PC-3 (cell line): ENCODE data around the gene TMEM270. TPM values are rescaled to one million over a fixed set of nuclear protein-coding genes. Genes with fewer than 3 reads are reported as not detected.
"Not testable (repeated sequence)": the region's sequence is repeated elsewhere in the genome, so short reads cannot be mapped to it uniquely, and the experiment has no call there.

Experiments used
- ATAC-seq: fragments of 200-7000 bp; cut with Tn5 transposase; 2 replicates; pipeline ENCODE4 v1.9.1; 2020; ENCODE audit warnings: mild to moderate bottlenecking, moderate library complexity
- BruUV-seq: library from RNA; stranded (reverse); fragments of 400-500 nt; replicated peaks from 2 replicates; lab custom pipeline; 2021; lab: Mats Ljungman, UMichigan
- CTCF ChIA-PET: fragments of 300-600 bp; sonication (Branson Sonifier 250); formaldehyde crosslinking; loops from one replicate; lab custom pipeline; 2022; ENCODE audit warnings: antibody characterized with exemption; lab: Charles Lee
- POLR2A ChIA-PET: fragments of 300-600 bp; sonication (Branson Sonifier 250); formaldehyde crosslinking; loops from one replicate; lab custom pipeline; 2022; ENCODE audit warnings: antibody characterized with exemption; ENCODE audit not compliant: unreplicated experiment; lab: Charles Lee
- DNase-seq: peaks from one replicate; pipeline ENCODE4 v3.0.0-alpha.2; 2015
- H2AFZ ChIP-seq: fragments of 300-600 bp; sonication (generic); 2 replicates; pipeline ENCODE4 v1.6.0; 2016; ENCODE audit warnings: antibody characterized with exemption, low read length
- H3F3A ChIP-seq: fragments of 300-600 bp; sonication (generic); one replicate; pipeline ENCODE4 v1.6.0; 2017; ENCODE audit warnings: antibody characterized with exemption, low read length, control low read depth, mild to moderate bottlenecking; ENCODE audit not compliant: unreplicated experiment
- H3K27ac ChIP-seq: fragments of 300-600 bp; sonication (generic); 2 replicates; pipeline ENCODE4 v1.5.1; 2016; ENCODE audit warnings: mild to moderate bottlenecking, low read length
- H3K27me3 ChIP-seq: fragments of 300-600 bp; sonication (generic); 2 replicates; pipeline ENCODE4 v1.6.1; 2016; ENCODE audit warnings: low read length, mixed read lengths
- H3K36me3 ChIP-seq: fragments of 300-600 bp; sonication (generic); 2 replicates; pipeline ENCODE4 v1.6.1; 2016; ENCODE audit warnings: low read depth, mixed run types, low read length, mixed read lengths
- H3K4me1 ChIP-seq: fragments of 300-600 bp; sonication (generic); 2 replicates; pipeline ENCODE4 v1.5.1; 2016; ENCODE audit warnings: low read length; ENCODE audit not compliant: insufficient read depth
- H3K4me2 ChIP-seq: fragments of 300-600 bp; sonication (generic); 2 replicates; pipeline ENCODE4 v1.6.0; 2016; ENCODE audit warnings: low read length
- H3K4me3 ChIP-seq: fragments of 300-600 bp; sonication (generic); 2 replicates; pipeline ENCODE4 v1.5.1; 2016; ENCODE audit warnings: mild to moderate bottlenecking, low read length, mixed read lengths
- H3K79me2 ChIP-seq: fragments of 300-600 bp; sonication (generic); 2 replicates; pipeline ENCODE4 v1.6.1; 2017; ENCODE audit warnings: low read length, mixed read lengths
- H3K9ac ChIP-seq: fragments of 300-600 bp; sonication (generic); 2 replicates; pipeline ENCODE4 v1.6.0; 2016; ENCODE audit warnings: mild to moderate bottlenecking, low read length
- H3K9me2 ChIP-seq: fragments of 300-600 bp; sonication (generic); replicated peaks from 2 replicates; pipeline ENCODE4 v1.6.1; 2016; ENCODE audit warnings: mixed run types, low read length, mixed read lengths
- H3K9me3 ChIP-seq: fragments of 300-600 bp; sonication (generic); 2 replicates; pipeline ENCODE4 v1.6.1; 2016; ENCODE audit warnings: low read length, mixed read lengths
- H4K20me1 ChIP-seq: fragments of 300-600 bp; sonication (generic); 2 replicates; pipeline ENCODE4 v1.6.1; 2016; ENCODE audit warnings: low read length, mixed read lengths
- CTCF ChIP-seq: fragments of 300-600 bp; sonication (generic); conservative IDR thresholded peaks from 2 replicates; pipeline ENCODE4 v1.5.1; 2017; ENCODE audit warnings: antibody characterized with exemption, low read depth, mild to moderate bottlenecking, low read length
- EZH2 ChIP-seq: fragments of 300-600 bp; sonication (generic); IDR thresholded peaks from one replicate; pipeline ENCODE4 v1.6.1; 2017; ENCODE audit warnings: antibody characterized with exemption, mild to moderate bottlenecking, low read length; ENCODE audit not compliant: unreplicated experiment
- EZH2phosphoT487 ChIP-seq: fragments of 300-600 bp; sonication (generic); IDR thresholded peaks from 2 replicates; pipeline ENCODE4 v1.6.1; 2018; ENCODE audit warnings: mild to moderate bottlenecking, antibody characterized with exemption, low read length, borderline replicate concordance
- intact Hi-C: fragments of 100-400 bp; cut with micrococcal nuclease; formaldehyde crosslinking; loops from 2 replicates; pipeline ENCODE4 v1.9.0; 2023
- total RNA-seq: library from RNA; depleted of rRNA; stranded (reverse); fragments of >200 nt; gene quantifications from 2 replicates; pipeline ENCODE4 v1.2.3, GENCODE V29; 2014

The TMEM270 gene
- total RNA-seq, 1 experiment from 2014 or later = not detected

DNA sequence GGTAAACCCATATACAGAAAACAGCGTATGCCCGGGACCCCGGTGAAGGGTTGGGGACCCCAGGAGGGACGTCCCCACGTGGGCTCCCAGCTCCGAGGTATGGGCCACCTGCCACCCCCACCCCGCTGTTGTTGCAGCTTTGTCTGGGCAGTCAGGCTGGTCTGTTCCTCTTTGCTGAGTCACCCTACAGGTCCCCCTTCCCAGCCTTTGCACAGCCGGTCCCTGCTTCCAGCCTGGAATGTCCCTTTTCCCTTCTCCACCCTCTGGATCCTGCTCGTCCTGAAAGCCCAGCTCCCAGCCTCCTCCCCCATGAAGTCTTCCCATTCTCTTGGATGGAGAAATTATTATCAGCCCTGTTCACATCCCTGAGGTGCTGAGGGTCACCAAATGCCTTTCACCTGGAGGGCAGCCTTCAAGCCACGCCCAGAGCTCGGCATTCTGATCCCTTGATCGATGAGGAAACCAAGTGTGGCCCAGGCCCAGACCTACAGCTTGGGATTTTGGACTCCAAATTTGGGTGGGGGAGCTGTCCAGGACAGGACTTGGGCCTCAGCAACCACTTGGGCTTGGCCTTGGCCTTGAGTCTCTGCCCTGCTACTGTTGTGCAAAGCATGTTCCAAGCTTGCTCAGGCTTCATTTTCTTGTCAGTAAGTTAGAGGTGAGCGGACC, 27.6 kb upstream of the TMEM270 start:
- peak; percentile 1; the same call in 1 of the 2 replicates for ATAC-seq
- H2AFZ ChIP-seq = no peak overlapping the region

DNA sequence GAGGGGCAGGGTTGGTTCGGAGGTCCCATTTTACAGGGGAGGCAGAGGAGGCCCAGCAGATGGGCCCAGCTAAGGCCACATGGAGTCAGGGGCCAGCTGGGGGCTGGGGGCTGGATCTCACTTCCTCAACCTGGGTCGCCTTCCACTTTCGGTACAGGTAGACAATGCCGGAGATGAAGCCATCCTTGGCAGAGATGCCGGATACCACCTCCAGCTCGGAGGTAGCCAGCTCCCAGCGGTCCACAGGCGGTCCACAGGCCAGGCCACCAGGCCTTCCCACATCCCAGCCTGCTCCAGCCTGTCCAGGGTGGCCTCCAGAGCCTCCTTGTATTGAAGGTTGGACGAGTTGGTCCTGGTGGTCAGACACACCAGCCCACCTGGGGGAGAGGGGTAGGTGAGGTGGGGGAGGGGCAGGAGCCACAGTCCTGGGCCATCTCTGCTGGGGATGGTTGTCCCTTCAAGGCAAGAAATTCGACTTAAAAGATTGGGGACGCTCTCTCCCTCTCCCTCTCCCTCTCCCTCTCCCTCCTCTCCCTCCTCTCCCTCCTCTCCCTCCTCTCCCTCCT, 26.2 kb upstream of the TMEM270 start:
- Histone ChIP-seq H4K20me1 (peaks cover 21% of the 10 kb centered on the region), H3K9ac (no peak overlapping the region), H2AFZ (no peak overlapping the region), H3F3A (no peaks in the 10 kb centered on the region), H3K4me1 (peaks cover 14% of the 10 kb centered on the region), H3K4me3 (no peak overlapping the region), H3K9me3 (no peaks in the 10 kb centered on the region), H3K4me2 (no peak overlapping the region), H3K36me3 (peaks cover 12% of the 10 kb centered on the region), H3K9me2 (no peaks in the 10 kb centered on the region), H3K27ac (no peak overlapping the region), H3K79me2 (peaks cover 35% of the 10 kb centered on the region), H3K27me3 (no peaks in the 10 kb centered on the region)
- ATAC-seq (no peak), DNase-seq (no peak)
- no TSS peak for BruUV-seq
- no peak for TF ChIP-seq CTCF
- no peak for TF ChIP-seq EZH2phosphoT487
- no peak for TF ChIP-seq EZH2
- CTCF ChIA-PET = no interaction called here
- POLR2A ChIA-PET = no interaction called here
- intact Hi-C loops = no loop called here

More for the DNA sequence above, 27.6 kb upstream of the TMEM270 start:
- Histone ChIP-seq H3K9me3 (no peaks in the 10 kb centered on the region), H3K4me2 (peak overlapping the region; percentile 87), H3F3A (no peaks in the 10 kb centered on the region), H3K36me3 (peaks cover 12% of the 10 kb centered on the region), H3K27me3 (no peaks in the 10 kb centered on the region), H3K9me2 (no peaks in the 10 kb centered on the region), H3K4me3 (peak overlapping the region; percentile 99), H3K79me2 (peaks cover 45% of the 10 kb centered on the region), H4K20me1 (peaks cover 21% of the 10 kb centered on the region), H3K9ac (peak overlapping the region; percentile 96; the same call in 1 of the 2 replicates), H3K27ac (peak overlapping the region; percentile 96), H3K4me1 (peaks cover 27% of the 10 kb centered on the region)
- no peak for TF ChIP-seq EZH2phosphoT487
- no peak for TF ChIP-seq EZH2
- no peak for TF ChIP-seq CTCF
- intact Hi-C loops = no loop called here
- POLR2A ChIA-PET = interaction anchor here (0.9 to 4.1 kb wide), 4 partner anchors 9 to 114 kb away, joined by 6 to 64 read pairs (median 14); partner anchors contain the start of genes METTL27 and STX1A
- CTCF ChIA-PET = no interaction called here
- DNase-seq = peak; percentile 47
- BruUV-seq = no TSS peak

DNA sequence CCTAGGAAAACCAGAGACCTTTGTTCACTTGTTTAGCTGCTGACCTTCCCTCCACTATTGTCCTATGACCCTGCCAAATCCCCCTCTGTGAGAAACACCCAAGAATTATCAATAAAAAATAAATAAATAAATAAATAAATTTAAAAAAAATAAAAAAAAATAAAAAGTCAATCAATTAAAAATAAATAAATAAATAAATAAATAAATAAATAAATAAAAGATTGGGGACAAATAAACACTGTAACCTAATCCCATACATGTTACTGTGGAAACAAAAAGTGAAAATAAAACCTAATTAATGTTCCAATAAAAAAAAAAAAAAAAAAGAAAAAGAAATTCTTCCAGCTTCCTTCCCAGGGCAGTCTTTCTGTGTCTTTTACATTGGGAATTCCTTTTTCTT, 23.8 kb upstream of the TMEM270 start:
- H3F3A ChIP-seq, H3K4me3 ChIP-seq, H3K27me3 ChIP-seq, ATAC-seq, H3K9ac ChIP-seq, intact Hi-C loops, H3K27ac ChIP-seq, H2AFZ ChIP-seq, H3K36me3 ChIP-seq, DNase-seq, H3K4me2 ChIP-seq, BruUV-seq, CTCF ChIA-PET, H4K20me1 ChIP-seq, H3K9me3 ChIP-seq, H3K9me2 ChIP-seq: not testable (repeated sequence)
- Histone ChIP-seq H3K79me2 (peaks cover 19% of the 10 kb centered on the region), H3K4me1 (peaks cover 13% of the 10 kb centered on the region; the same call in 1 of the 2 replicates)
- POLR2A ChIA-PET = interaction anchor here (0.5 to 0.6 kb wide), 3 partner anchors 17 to 168 kb away, joined by 4 to 5 read pairs (median 4); no protein-coding TSS in a partner anchor
